HG03521 (cell line): ENCODE results near the gene CASZ1.

ENCODE experiments used
- ATAC-seq: cut with Tn5 transposase; IDR thresholded peaks from one replicate; pipeline ENCODE4 v1.9.1; 2021; ENCODE audit warnings: mild to moderate bottlenecking, moderate library complexity; ENCODE audit not compliant: unreplicated experiment

CASZ1 gene, protein sequence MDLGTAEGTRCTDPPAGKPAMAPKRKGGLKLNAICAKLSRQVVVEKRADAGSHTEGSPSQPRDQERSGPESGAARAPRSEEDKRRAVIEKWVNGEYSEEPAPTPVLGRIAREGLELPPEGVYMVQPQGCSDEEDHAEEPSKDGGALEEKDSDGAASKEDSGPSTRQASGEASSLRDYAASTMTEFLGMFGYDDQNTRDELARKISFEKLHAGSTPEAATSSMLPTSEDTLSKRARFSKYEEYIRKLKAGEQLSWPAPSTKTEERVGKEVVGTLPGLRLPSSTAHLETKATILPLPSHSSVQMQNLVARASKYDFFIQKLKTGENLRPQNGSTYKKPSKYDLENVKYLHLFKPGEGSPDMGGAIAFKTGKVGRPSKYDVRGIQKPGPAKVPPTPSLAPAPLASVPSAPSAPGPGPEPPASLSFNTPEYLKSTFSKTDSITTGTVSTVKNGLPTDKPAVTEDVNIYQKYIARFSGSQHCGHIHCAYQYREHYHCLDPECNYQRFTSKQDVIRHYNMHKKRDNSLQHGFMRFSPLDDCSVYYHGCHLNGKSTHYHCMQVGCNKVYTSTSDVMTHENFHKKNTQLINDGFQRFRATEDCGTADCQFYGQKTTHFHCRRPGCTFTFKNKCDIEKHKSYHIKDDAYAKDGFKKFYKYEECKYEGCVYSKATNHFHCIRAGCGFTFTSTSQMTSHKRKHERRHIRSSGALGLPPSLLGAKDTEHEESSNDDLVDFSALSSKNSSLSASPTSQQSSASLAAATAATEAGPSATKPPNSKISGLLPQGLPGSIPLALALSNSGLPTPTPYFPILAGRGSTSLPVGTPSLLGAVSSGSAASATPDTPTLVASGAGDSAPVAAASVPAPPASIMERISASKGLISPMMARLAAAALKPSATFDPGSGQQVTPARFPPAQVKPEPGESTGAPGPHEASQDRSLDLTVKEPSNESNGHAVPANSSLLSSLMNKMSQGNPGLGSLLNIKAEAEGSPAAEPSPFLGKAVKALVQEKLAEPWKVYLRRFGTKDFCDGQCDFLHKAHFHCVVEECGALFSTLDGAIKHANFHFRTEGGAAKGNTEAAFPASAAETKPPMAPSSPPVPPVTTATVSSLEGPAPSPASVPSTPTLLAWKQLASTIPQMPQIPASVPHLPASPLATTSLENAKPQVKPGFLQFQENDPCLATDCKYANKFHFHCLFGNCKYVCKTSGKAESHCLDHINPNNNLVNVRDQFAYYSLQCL (N-terminal part only)

DNA sequence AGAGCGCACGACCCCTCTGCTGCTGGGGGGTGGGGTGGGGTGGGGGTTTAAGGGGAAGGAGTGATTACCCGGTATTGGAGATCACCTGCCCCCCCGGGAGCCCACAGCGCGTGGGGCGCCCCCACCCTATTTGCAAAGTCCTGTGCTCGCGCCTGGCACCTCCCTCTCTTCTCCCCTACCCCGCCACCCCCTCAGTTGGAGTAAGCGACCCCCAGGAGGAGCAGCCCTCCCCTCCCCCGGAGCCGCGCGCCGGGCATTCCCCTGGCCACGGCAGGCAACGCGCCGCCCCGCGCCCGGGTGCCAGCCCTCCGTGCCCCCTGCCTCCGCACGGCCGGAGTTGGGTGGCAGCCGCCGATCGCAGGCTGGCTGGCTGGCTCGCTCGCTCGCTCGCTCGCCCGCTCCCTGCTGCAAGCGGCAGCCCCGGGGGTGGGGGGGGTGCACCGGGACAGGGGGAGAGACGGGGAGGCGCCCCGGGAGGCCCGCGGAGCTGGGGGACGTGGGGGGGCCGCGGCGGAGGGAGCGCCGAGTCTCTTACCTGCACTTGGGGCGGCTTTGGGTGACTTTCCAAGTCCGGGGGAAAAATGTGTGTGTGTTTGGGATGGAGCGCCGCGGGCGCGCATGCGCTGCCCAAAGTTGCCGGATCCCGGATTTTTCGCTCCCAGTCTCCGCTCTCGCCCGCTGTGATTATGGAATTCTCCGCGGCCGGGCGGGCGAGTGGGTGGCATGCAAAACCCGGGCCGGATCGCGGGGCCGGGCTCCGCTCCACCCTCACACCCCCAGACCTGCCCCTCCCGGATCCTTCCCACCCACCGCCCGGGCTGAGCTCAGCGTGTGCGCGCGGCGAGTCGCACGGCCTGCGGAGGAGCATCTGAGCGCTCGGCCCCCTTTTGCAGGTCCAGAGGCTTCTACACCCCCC is at the start of gene CASZ1:
TSS of gene CASZ1 (minus strand) at position 618 of the 916 bp plus-strand sequence. CDS start 102,757 bp downstream, outside the sequence.
- no peak for ATAC-seq

DNA sequence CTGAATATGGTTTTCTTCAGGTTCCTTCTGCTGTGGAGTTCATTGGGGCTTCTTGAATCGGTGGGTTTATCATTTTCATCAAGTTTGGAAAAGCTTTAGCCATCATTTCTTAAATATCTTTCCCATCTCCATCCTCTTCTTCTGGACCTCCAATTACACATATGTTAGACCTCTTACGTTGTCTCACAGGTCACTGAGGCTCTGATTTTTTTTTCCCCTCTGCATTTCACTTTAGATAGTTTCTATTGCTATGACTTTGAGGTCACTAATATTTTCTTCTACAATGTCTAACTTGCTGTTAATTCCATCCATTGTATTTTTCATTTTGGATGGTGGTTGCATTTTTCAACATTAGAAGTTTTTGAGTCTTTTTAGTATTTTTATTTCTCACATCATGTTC is 47.3 kb upstream of the CASZ1 start:
- no peak for ATAC-seq

DNA sequence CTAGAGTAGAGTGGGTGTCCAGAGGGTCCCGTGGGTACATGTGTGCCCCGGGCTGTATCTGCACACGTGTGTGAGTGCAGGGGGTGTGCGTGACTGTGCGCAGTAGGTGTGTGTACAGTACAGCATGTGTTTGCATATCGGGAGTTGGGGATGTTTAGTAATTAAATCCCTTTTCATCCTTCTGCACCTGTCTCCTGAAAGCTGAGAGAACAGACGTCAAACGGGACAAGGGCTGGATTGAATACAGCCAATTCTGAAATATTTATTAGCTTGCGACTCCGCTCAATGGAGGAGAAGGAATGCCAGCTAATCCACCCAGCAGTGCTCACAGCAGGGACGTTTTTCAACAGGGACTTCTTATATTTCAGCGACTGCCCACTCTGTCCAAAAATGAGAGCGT is 44.7 kb upstream of the CASZ1 start:
- ATAC-seq: no peak

DNA sequence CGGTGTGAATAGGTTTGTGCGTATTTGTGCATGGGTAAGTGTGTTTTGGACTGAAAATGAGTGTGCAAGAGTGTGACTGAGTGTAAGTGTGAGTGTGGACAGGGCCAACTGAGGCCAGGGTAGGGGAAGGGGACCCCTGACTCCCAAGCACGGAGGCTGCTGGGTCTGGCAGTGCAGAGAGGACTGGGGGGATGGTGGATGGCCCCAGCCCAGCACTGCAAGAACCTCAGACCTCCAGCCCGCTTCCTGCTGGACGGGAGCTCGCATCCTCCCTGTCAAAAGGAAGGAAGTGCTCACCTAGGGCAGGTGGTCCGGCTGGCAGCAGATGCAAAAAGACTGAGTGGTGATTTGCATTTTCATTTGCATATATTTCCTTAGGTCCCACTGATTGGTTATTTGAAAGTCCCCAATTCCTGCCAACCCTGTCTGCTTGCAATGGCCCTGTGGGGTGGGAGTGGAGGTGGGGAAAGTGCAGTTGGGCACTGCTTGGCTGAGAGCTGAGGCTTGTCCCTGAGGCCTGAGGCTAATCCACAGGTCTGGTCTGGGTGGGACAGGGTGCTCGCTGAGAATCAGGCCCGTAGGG is 42.8 kb upstream of the CASZ1 start:
- ATAC-seq: no peak

DNA sequence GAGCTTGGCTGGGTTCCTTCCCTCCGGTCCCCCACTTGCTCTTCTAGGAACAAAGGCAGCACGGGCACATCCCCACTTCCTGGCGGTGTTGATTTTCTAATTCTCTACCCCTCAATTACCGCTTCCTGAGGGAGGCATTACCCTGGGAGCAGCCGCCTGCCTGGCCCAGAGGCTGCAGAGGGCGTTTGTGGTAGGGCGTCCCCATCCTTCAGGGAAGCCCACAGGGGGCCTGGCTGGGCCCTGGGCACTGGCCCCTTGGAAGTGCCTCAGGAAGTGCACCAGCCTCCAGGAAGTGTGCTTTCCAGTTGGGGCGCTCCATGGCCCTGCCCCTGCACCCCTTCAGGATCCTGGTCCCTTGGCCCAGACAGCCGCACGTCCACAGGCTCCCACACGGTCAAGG is 42.1 kb upstream of the CASZ1 start:
- ATAC-seq: no peak

DNA sequence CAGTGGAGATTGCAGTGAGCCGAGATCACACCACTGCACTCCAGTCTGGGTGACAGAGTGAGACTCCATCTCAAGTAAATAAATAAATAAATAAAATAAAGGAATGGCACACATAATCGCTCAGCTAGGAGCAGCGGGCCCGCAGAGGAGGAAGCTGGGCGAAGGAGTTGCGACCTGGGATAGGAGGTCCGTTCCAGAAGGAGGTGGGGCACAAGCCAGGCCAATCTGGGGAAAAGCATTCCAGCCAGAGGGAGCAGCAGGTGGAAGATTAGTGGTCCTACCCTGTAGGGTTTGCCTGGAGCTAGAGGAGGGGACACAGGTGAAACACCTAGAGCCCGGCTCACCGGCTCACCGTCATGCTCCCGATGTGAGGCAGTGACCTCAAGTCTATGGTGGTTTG is 40.3 kb upstream of the CASZ1 start:
- no peak for ATAC-seq

DNA sequence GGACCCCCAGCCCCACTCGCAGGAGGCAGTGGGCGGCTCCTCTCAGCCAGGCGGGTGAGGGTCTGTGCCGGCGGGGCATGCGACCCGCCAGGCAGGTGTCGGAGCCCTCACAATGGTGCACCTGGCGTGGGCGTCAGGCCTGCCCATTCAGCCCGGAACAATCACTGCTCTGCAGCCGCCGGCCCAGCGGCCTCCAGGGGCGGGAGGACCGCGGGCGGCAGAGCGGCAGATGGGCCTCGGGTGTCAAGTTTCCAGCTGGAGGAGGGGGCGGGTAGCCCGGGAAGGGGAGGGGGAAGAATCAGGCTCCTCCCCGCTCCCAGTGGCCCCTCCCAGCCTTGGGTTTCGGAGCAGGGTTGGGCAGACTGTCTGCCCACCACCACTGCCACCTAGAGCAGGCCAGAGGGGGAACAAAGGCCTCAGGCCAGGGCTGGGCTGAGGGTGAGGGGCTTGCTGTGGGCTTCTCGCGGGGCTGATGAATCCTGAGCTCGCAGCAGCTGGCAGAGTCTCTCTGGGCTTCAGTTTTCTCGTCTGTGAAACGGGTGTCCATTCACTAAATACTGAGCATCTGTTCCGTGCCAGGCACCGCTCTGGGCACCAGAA is 39.5 kb upstream of the CASZ1 start:
- no peak for ATAC-seq

DNA sequence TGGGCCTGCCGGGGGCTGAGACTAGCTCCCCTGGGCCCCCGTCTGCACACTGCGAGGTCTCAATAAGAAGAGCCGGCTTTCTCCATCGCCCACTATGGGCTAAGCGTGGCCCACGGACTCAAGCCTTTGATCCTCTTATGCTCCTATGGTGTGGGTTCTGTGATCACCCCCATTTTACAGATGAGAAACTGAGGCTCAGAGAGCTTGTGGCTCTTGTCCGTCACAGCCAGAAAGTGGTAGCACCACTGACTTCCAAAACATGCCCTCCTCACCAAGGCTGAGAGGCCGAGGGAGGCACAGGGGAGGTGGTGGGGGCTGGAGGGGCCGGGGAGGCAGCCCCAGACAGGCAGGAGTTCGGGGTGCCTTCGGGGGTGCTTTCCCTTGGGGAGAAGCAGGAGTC is 39.0 kb upstream of the CASZ1 start:
- ATAC-seq: no peak

DNA sequence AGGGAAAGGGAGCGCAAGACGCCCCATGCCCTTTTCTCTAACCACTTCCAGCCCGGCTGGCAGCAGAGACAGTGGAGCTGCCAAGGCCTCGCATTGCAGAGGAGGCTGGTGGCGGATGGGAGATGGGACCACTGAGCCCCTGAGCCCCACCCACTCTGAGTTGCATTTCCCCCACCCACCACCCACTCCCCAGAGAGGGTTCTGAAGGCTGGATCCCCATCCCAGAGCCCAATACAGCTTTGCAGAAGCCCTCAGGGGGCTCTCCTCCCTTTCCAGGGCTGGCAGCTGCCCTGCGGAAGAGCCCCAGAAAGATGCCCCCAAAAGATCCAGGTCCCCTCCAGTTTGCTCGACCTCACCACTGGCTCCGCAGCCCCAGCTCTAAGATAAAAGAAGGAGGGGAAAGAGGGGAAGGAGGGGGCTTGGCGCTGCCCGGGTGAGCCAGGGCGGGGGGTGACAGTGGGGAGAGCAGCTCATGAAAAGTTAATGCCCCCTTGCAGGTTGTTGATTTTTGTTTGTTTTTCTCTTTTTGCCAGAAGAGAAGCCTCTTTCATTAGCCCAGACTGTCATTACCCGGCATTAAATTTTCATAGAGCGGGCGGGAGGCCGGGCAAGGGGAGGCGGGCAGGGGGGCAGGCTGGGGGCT is 38.4 kb upstream of the CASZ1 start:
- no peak for ATAC-seq

DNA sequence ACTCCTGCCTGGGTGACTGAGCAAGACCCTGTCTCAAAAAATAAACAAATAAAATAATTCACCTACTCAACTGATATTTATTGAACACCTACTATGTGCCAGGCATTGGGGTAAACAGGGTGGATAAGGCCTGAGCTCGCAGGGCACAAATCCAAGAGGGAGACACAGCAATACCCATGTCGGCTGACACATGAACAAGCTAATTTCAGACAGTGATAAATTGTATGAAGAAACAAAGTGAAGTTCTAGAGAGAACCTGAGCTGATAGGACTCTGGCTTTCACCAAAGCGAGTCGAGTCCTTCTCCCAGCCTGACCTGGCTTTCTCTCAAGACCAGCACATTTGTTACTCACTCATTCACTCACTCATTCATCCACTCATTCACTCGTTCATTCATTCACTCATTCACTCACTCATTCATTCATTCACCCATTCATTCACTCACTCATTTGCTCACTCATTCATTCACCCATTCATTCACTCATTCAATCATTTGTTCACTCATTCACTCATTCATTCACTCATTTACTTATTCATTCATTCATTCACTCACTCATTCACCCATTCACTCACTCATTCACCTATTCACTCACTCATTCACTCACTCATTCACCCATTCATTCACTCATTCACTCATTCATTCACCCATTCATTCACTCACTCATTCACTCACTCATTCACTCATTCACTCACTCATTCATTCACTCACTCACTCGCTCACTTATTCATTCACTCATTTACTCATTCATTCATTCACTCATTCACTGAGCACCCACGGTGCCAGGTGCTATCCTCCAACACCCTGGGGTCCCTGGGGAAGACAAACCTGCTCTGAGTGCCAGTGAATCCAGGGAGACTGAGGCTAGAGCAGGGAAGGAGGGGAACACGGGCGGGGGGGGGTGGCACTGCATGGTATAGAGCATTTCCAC is 37.4 kb upstream of the CASZ1 start:
- ATAC-seq: no peak

DNA sequence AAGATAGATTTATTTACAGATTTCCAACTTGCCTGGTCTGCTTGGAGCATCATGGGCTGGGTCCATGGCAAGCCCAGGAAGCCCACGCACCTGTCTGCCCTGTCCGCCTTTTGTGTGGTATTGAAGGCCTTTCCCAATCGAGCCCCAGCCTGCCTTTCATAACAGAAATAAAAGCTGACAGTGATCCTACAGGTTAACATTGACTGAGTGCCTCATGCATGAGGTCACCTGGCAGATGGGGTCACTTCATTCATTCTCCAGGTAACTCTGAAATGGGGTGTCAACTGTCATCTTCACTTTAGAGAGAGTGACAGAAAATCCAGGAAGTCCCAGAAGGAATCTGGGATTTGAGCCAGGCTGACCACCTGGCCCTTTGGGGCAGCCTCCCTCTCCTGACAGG is 36.3 kb upstream of the CASZ1 start:
- ATAC-seq: no peak

DNA sequence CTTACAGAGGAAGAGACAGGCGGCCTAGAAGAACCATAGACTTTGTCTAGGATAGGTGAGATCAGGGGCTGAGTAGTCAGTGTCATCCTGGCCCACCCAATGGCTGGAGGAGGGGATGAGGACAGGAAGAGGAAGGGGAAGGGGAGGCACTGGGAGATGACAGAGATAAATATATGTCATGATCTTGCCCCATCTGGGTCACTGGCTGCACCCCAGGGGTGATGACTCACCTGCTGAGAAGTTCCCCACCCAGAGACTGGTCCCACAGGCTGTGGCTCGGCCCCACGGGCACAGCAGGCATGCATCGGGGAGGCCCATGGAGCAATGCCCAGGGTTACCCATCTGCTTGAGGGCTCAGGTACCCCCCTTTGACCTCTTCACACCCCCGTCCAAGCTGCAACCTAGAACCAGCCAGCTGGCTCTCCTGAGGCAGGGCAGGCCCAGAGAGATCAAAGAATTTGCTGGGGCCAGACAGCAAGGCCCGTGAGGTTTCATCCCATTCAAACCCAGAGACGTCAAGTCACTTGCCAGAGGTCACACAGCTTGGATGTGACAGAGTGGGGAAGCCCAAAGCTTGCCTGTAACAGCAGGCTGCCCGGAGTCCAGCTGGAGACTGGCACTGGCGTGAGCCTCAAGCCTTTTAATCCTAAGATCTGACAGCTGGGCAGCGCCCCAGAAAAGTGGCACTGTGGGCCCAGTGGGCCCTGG is 34.7 kb upstream of the CASZ1 start:
- no peak for ATAC-seq

DNA sequence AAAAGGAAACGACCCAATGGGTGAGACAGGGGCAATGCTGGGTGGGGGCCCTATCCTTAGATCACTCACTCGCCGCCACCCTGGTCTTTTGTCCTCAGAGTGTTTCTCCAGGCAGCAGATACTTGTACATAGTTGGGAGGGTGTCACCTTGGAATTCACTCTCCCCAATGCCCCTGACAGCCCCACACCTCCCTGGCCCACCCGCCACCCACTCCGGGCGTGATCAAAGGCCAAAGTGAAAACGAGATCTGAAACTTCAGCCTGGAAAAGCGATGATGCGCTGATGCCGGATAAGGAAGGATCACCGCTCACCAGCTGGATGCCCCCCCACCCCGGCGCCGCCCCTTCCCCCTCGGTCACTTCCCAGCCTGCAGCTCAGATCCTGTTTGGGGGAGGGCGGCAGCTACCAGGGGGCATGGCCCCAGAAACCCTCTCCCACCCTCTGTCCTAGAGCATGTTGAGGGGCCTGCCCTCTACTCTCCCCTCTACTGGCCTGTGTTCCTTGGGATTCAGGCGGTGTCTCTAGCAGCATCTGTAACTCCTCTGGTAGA is 33.6 kb upstream of the CASZ1 start:
- ATAC-seq: no peak

DNA sequence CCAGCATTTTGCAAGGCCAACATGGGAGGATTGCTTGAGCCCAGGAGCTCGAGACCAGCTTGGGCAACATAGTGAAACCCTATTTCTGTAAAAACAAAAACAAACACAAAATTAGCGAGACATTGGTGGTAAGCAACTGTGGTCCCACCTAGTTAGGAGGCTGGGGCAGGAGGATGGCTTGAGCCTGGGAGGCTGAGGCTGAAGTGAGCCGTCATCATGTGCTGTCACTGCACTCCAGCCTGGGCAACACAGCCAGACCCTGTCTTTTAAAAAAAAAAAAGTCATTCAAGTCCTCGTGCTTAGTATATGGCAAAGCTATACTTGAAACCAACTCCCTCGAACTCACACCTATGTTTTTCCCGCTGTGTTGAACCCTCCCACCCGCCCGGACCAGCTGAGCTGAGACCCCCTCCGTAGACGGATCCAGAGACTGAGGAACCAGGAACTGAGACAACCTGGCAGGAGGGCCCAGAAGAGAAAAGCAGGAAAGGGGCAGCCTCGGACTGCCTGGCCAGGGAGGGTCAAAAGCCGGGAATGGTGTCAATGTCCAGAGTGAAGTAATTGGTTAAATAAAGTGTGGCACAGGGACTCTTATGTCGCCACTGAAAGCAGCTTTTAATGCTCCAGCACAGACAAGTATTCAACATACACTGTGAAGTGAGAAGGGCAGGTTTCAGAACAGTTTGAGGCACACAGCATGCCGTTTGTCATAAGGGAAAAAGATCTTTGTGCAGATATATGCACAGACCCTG is 32.8 kb upstream of the CASZ1 start:
- no peak for ATAC-seq

DNA sequence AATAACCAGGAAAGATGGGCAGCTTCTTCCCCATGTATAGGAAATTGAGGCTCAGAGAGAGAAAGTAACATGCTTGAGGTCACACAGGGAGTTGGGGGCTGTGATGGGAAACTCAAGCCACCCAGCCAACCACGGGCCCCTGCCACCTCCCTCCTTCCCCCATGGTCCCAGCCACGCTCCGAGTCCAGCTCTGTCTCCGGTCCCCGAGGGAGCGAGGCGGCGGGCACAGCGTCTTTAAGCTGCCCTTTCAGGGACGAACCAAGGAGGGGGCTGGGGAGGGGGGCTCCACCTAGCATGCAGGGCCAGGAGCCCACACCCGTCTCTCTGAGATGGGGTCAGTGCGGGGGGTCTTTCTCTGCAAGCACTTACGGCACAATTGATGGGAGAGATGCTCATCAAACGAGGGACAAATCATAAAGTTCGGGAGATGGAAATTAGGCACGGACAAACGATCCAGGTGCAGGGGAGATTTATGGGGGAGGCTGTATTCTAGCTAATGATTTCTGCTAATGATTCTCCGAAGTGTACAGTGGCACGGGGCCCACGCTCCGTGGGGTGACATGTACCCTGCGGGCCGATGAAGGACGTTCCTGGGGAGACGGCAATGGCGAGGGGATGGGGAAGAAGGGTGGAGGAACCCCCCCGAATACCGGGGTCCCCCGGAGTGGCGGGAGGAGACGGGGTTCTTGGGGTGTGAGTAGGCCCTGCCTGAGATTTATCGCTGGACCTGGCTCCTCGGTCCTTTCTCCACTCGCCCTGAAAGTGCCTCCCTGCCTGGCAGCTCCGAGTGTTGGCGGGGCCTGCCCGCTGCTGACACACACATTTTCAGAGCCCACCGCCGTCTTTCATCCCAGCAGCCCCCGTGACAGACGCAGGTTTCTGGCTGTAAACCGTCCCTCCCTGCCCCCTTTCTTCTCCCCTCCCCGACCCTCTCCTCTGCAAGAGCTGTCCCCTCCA is 31.2 kb upstream of the CASZ1 start:
- no peak for ATAC-seq
